Activated naive CD8-positive, alpha-beta T cell treated with anti-CD3 and anti-CD28 coated beads, Interleukin-2, amount 10 ng/mL, durations not matched to agents 7 days and 5 days (primary cell): ENCODE data around the gene AFMID. TPM values are rescaled to one million over a fixed set of nuclear protein-coding genes. Genes with fewer than 3 reads are reported as not detected.

ENCODE experiments used
- ATAC-seq: fragments of 150-1000 bp; cut with Tn5 transposase; one replicate; pipeline ENCODE4 v1.10.0; 2021; ENCODE audit warnings: low read depth, moderate library complexity
- POLR2A ChIA-PET: fragments of 350-600 bp; sonication (Branson Sonifier 250); formaldehyde crosslinking; loops from one replicate; lab custom pipeline; 2021; ENCODE audit warnings: antibody characterized with exemption; lab: Charles Lee
- DNase-seq: peaks from one replicate; pipeline ENCODE4 v3.0.0; 2021
- H3K27ac Mint-ChIP-seq: one replicate; pipeline ENCODE4 v1.8.0; 2022; ENCODE audit warnings: mild to moderate bottlenecking, mixed read lengths
- H3K27me3 Mint-ChIP-seq: one replicate; pipeline ENCODE4 v1.8.0; 2022; ENCODE audit warnings: mild to moderate bottlenecking, moderate library complexity, mixed read lengths
- H3K36me3 Mint-ChIP-seq: one replicate; pipeline ENCODE4 v1.8.0; 2021; ENCODE audit warnings: mild to moderate bottlenecking, mixed read lengths
- H3K4me1 Mint-ChIP-seq: one replicate; pipeline ENCODE4 v1.8.0; 2021; ENCODE audit warnings: mixed read lengths
- H3K4me3 Mint-ChIP-seq: one replicate; pipeline ENCODE4 v1.8.0; 2022; ENCODE audit warnings: mild to moderate bottlenecking, moderate library complexity, mixed read lengths
- H3K9me3 Mint-ChIP-seq: one replicate; pipeline ENCODE4 v1.8.0; 2021; ENCODE audit warnings: mixed read lengths
- total RNA-seq, 2 experiments: library from RNA; stranded (reverse); gene quantifications; one replicate each; pipeline ENCODE4 v1.2.3, GENCODE V29; 2021

AFMID gene
- total RNA-seq, 2 experiments from 2014 or later = 11.3 to 13.4 TPM

GRCh38 chr17:78204387-78205123 is 17.4 kb downstream of the AFMID start:
- DNase-seq = no peak
- Mint-ChIP-seq H3K9me3 (no peaks in the 10 kb centered on the region), H3K27me3 (no peaks in the 10 kb centered on the region), H3K4me1 (no peaks in the 10 kb centered on the region), H3K4me3 (no peak overlapping the region), H3K36me3 (peaks cover 4% of the 10 kb centered on the region), H3K27ac (no peak overlapping the region)
- ATAC-seq = no peak
- POLR2A ChIA-PET = no interaction called here

- H3K4me3 Mint-ChIP-seq = no peak overlapping the region
- peaks cover 4% of the 10 kb centered on the region for H3K36me3 Mint-ChIP-seq
- H3K9me3 Mint-ChIP-seq = no peaks in the 10 kb centered on the region
- ATAC-seq (no peak), DNase-seq (no peak)
- H3K27ac Mint-ChIP-seq = no peak overlapping the region
- POLR2A ChIA-PET = interaction anchor here (1.0 kb wide), 1 partner anchor 124 kb away, joined by 9 read pairs; no protein-coding TSS in a partner anchor
- H3K27me3 Mint-ChIP-seq = no peaks in the 10 kb centered on the region
- H3K4me1 Mint-ChIP-seq = no peaks in the 10 kb centered on the region
Observed at GRCh38 chr17:78205124-78205775, 18.1 kb downstream of the AFMID start.

DNA sequence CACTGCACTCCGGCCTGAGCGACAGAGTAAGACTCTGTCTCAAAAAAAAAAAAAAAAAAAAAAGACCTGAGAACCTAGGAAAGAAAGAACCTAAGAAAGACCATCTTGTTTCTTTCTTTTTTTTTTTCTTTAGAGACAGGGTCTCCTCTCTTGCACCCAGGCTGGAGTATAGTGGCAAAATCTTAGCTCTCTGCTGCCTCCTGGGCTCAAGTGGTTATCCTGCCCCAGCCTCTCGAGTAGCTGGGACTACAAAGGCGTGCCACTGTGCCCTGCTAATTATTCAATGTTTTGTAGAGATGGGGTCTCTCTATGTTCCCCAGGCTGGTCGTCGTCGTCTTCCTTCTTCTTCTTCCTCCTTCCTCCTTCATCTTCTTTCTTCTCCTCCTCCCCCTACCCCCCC is 19.1 kb downstream of the AFMID start:
- H3K36me3 Mint-ChIP-seq = peaks cover 4% of the 10 kb centered on the region
- no peaks in the 10 kb centered on the region for H3K27me3 Mint-ChIP-seq
- no peaks in the 10 kb centered on the region for H3K9me3 Mint-ChIP-seq
- no peak overlapping the region for H3K27ac Mint-ChIP-seq
- ATAC-seq = no peak
- POLR2A ChIA-PET = interaction anchor here (0.7 to 1.0 kb wide), 3 partner anchors 30 to 560 kb away, joined by 7 to 9 read pairs (median 8); no protein-coding TSS in a partner anchor
- H3K4me3 Mint-ChIP-seq = no peak overlapping the region
- DNase-seq = no peak
- no peaks in the 10 kb centered on the region for H3K4me1 Mint-ChIP-seq

DNA sequence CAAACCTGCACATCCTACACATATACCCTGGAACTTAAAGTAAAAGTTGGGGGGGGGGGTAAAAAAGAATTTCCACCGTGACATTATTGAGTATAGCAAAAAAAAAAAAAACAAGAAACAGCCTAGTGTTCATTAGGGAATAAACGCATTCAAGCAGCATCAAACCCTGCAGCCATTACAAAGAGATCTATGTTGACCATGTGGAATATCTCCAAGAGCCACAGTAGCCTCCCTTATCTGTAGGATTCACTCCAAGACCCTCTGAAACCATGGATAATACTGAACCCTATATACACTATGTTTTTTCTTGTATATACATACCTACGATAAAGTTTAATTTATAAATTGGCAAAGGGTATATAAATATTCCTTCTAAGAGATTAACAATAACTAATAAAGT is 21.3 kb downstream of the AFMID start:
- Mint-ChIP-seq H3K4me3 (no peak overlapping the region), H3K36me3 (peaks cover 4% of the 10 kb centered on the region), H3K4me1 (no peaks in the 10 kb centered on the region), H3K27ac (no peak overlapping the region), H3K9me3 (no peaks in the 10 kb centered on the region), H3K27me3 (no peaks in the 10 kb centered on the region)
- no peak for ATAC-seq
- POLR2A ChIA-PET = no interaction called here
- no peak for DNase-seq

DNA sequence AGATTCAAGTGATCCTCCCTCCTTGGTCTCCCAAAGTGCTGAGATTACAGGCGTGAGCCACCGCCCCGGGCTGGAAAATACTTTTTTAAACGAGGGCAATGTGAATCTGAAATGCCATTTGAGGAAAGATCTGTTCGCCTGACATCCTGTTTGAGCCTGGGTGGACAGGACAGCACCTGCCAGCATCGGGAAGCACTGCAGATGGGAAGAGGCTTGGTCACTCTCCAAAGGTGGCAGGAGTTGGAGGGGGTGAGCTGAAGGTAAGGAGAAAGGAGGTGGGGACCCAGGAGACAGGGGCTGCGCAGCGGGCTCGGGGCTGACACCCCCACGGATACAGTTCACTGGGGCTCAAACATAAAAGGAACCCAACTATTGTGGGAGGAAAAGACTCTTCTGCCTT is 22.9 kb downstream of the AFMID start:
- H3K4me1 Mint-ChIP-seq = peaks cover 1% of the 10 kb centered on the region
- H3K4me3 Mint-ChIP-seq = no peak overlapping the region
- H3K36me3 Mint-ChIP-seq = no peaks in the 10 kb centered on the region
- no peak for ATAC-seq
- no peaks in the 10 kb centered on the region for H3K27me3 Mint-ChIP-seq
- no peaks in the 10 kb centered on the region for H3K9me3 Mint-ChIP-seq
- no peak for DNase-seq
- no peak overlapping the region for H3K27ac Mint-ChIP-seq
- POLR2A ChIA-PET = no interaction called here

DNA sequence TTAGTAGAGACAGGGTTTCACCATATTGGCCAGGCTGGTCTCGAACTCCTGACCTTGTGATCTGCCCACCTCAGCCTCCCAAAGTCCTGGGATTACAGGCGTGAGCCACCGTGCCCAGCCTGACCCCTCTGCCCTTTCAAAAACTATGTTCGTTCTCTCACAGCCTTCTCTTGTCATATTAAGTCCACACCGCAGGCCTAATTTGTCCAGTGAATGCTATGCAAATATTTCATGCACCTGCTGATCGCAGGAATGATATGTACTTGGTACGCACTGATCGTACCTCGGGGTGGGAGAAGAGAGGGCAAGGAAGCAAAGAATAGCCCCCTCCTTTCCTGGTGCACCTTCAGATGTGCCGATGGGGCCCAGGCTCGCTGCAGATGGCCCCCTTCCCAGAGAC is 23.9 kb downstream of the AFMID start:
- DNase-seq (no peak), ATAC-seq (no peak)
- Mint-ChIP-seq H3K27ac (no peak overlapping the region), H3K4me3 (no peak overlapping the region), H3K9me3 (no peaks in the 10 kb centered on the region), H3K27me3 (no peaks in the 10 kb centered on the region), H3K36me3 (peaks cover 2% of the 10 kb centered on the region), H3K4me1 (peaks cover 6% of the 10 kb centered on the region)
- POLR2A ChIA-PET = no interaction called here

DNA sequence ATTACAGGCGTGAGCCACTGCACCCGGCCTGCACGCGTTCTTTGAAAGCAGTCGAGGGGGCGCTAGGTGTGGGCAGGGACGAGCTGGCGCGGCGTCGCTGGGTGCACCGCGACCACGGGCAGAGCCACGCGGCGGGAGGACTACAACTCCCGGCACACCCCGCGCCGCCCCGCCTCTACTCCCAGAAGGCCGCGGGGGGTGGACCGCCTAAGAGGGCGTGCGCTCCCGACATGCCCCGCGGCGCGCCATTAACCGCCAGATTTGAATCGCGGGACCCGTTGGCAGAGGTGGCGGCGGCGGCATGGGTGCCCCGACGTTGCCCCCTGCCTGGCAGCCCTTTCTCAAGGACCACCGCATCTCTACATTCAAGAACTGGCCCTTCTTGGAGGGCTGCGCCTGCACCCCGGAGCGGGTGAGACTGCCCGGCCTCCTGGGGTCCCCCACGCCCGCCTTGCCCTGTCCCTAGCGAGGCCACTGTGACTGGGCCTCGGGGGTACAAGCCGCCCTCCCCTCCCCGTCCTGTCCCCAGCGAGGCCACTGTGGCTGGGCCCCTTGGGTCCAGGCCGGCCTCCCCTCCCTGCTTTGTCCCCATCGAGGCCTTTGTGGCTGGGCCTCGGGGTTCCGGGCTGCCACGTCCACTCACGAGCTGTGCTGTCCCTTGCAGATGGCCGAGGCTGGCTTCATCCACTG is 27.0 kb downstream of the AFMID start, which contains the start of gene BIRC5:
Gene BIRC5 (plus strand): TSS at position 238 of the 690 bp plus-strand sequence. CDS start 64 bp downstream, at position 302.
- Mint-ChIP-seq H3K9me3 (no peaks in the 10 kb centered on the region), H3K27me3 (no peaks in the 10 kb centered on the region)

DNA sequence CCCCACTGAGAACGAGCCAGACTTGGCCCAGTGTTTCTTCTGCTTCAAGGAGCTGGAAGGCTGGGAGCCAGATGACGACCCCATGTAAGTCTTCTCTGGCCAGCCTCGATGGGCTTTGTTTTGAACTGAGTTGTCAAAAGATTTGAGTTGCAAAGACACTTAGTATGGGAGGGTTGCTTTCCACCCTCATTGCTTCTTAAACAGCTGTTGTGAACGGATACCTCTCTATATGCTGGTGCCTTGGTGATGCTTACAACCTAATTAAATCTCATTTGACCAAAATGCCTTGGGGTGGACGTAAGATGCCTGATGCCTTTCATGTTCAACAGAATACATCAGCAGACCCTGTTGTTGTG is 27.5 kb downstream of the AFMID start:
- Mint-ChIP-seq H3K36me3 (peaks cover 20% of the 10 kb centered on the region), H3K27ac (peak overlapping the region; percentile 95), H3K4me1 (peaks cover 17% of the 10 kb centered on the region), H3K27me3 (no peaks in the 10 kb centered on the region), H3K4me3 (peak overlapping the region; percentile 97), H3K9me3 (no peaks in the 10 kb centered on the region)
- POLR2A ChIA-PET = interaction anchor here (0.5 to 1.6 kb wide), 5 partner anchors 11 to 564 kb away, joined by 4 to 7 read pairs (median 5); partner anchors contain the start of genes AFMID and TK1
- ATAC-seq = no peak
- no peak for DNase-seq

More for the DNA sequence above, 27.0 kb downstream of the AFMID start, which contains the start of gene BIRC5:
- Mint-ChIP-seq H3K27ac (peak within 1 kb of the TSS; percentile 95), H3K4me1 (peaks cover 14% of the 10 kb centered on the region), H3K36me3 (peaks cover 15% of the 10 kb centered on the region), H3K4me3 (peak within 1 kb of the TSS; percentile 97)
- POLR2A ChIA-PET = interaction anchor here (0.8 to 1.6 kb wide), 4 partner anchors 11 to 98 kb away, joined by 4 to 6 read pairs (median 4); partner anchors contain the start of genes AFMID and TK1
- peak; percentile 95 for DNase-seq
- peak; percentile 98 for ATAC-seq

DNA sequence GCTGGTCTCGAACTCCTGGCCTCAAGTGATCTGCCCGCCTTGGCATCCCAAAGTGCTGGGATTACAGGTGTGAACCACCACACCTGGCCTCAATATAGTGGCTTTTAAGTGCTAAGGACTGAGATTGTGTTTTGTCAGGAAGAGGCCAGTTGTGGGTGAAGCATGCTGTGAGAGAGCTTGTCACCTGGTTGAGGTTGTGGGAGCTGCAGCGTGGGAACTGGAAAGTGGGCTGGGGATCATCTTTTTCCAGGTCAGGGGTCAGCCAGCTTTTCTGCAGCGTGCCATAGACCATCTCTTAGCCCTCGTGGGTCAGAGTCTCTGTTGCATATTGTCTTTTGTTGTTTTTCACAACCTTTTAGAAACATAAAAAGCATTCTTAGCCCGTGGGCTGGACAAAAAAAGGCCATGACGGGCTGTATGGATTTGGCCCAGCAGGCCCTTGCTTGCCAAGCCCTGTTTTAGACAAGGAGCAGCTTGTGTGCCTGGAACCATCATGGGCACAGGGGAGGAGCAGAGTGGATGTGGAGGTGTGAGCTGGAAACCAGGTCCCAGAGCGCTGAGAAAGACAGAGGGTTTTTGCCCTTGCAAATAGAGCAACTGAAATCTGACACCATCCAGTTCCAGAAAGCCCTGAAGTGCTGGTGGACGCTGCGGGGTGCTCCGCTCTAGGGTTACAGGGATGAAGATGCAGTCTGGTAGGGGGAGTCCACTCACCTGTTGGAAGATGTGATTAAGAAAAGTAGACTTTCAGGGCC is 32.4 kb downstream of the AFMID start:
- no peak for ATAC-seq
- no peaks in the 10 kb centered on the region for H3K27me3 Mint-ChIP-seq
- POLR2A ChIA-PET = interaction anchor here (0.6 to 1.0 kb wide), 2 partner anchors 39 to 92 kb away, joined by 3 read pairs; no protein-coding TSS in a partner anchor
- no peaks in the 10 kb centered on the region for H3K9me3 Mint-ChIP-seq
- no peak overlapping the region for H3K27ac Mint-ChIP-seq
- H3K36me3 Mint-ChIP-seq = peaks cover 26% of the 10 kb centered on the region
- DNase-seq = no peak
- H3K4me1 Mint-ChIP-seq = peaks cover 18% of the 10 kb centered on the region
- no peak overlapping the region for H3K4me3 Mint-ChIP-seq

DNA sequence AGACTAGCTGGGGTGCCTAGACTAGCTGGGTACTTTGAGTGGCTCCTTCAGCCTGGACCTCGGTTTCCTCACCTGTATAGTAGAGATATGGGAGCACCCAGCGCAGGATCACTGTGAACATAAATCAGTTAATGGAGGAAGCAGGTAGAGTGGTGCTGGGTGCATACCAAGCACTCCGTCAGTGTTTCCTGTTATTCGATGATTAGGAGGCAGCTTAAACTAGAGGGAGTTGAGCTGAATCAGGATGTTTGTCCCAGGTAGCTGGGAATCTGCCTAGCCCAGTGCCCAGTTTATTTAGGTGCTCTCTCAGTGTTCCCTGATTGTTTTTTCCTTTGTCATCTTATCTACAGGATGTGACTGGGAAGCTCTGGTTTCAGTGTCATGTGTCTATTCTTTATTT is 35.9 kb downstream of the AFMID start:
- ATAC-seq = no peak
- H3K4me1 Mint-ChIP-seq = peaks cover 11% of the 10 kb centered on the region
- no peak overlapping the region for H3K4me3 Mint-ChIP-seq
- peaks cover 4% of the 10 kb centered on the region for H3K27me3 Mint-ChIP-seq
- H3K9me3 Mint-ChIP-seq = no peaks in the 10 kb centered on the region
- H3K36me3 Mint-ChIP-seq = peaks cover 17% of the 10 kb centered on the region
- no peak overlapping the region for H3K27ac Mint-ChIP-seq
- no peak for DNase-seq
- POLR2A ChIA-PET = interaction anchor here (1.1 kb wide), 1 partner anchor 102 kb away, joined by 3 read pairs; no protein-coding TSS in a partner anchor

DNA sequence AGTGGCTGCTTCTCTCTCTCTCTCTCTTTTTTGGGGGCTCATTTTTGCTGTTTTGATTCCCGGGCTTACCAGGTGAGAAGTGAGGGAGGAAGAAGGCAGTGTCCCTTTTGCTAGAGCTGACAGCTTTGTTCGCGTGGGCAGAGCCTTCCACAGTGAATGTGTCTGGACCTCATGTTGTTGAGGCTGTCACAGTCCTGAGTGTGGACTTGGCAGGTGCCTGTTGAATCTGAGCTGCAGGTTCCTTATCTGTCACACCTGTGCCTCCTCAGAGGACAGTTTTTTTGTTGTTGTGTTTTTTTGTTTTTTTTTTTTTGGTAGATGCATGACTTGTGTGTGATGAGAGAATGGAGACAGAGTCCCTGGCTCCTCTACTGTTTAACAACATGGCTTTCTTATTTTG is 36.6 kb downstream of the AFMID start:
- POLR2A ChIA-PET = interaction anchor here (1.1 kb wide), 1 partner anchor 103 kb away, joined by 3 read pairs; no protein-coding TSS in a partner anchor
- ATAC-seq (no peak), DNase-seq (no peak)
- Mint-ChIP-seq H3K27me3 (peaks cover 10% of the 10 kb centered on the region), H3K27ac (no peak overlapping the region), H3K4me3 (no peak overlapping the region), H3K4me1 (peaks cover 9% of the 10 kb centered on the region), H3K36me3 (peaks cover 14% of the 10 kb centered on the region), H3K9me3 (no peaks in the 10 kb centered on the region)

DNA sequence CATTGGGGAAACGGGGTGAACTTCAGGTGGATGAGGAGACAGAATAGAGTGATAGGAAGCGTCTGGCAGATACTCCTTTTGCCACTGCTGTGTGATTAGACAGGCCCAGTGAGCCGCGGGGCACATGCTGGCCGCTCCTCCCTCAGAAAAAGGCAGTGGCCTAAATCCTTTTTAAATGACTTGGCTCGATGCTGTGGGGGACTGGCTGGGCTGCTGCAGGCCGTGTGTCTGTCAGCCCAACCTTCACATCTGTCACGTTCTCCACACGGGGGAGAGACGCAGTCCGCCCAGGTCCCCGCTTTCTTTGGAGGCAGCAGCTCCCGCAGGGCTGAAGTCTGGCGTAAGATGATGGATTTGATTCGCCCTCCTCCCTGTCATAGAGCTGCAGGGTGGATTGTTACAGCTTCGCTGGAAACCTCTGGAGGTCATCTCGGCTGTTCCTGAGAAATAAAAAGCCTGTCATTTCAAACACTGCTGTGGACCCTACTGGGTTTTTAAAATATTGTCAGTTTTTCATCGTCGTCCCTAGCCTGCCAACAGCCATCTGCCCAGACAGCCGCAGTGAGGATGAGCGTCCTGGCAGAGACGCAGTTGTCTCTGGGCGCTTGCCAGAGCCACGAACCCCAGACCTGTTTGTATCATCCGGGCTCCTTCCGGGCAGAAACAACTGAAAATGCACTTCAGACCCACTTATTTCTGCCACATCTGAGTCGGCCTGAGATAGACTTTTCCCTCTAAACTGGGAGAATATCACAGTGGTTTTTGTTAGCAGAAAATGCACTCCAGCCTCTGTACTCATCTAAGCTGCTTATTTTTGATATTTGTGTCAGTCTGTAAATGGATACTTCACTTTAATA is 37.3 kb downstream of the AFMID start:
- Mint-ChIP-seq H3K4me1 (peaks cover 7% of the 10 kb centered on the region), H3K9me3 (no peaks in the 10 kb centered on the region), H3K4me3 (no peak overlapping the region), H3K36me3 (peaks cover 8% of the 10 kb centered on the region), H3K27ac (no peak overlapping the region), H3K27me3 (peaks cover 16% of the 10 kb centered on the region)
- POLR2A ChIA-PET = interaction anchor here (1.9 kb wide), 1 partner anchor 10 kb away, joined by 4 read pairs; no protein-coding TSS in a partner anchor
- ATAC-seq (no peak), DNase-seq (no peak)
